ENCODE results near the gene HCRT.

DNA sequence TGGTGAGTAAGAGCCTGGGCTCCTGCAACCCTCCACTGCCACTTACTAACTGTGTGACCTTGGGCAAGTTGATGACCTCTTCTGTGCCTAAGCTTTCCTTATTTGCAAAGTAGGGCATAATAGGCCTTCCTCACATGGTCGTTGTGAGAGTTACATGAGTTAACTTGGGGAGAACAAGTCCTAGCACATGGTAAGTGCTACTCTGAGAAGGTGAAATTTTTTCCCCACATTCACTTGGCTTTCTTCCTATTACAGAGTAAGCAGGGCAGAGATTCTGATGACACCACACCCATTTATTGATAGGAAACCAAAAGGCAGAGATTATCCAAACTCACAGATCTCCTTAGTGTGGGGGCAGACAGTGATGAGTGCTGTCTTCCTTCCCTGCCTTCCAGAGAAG is 5.9 kb downstream of the HCRT start:
- TF ChIP-seq, protein P1, sequence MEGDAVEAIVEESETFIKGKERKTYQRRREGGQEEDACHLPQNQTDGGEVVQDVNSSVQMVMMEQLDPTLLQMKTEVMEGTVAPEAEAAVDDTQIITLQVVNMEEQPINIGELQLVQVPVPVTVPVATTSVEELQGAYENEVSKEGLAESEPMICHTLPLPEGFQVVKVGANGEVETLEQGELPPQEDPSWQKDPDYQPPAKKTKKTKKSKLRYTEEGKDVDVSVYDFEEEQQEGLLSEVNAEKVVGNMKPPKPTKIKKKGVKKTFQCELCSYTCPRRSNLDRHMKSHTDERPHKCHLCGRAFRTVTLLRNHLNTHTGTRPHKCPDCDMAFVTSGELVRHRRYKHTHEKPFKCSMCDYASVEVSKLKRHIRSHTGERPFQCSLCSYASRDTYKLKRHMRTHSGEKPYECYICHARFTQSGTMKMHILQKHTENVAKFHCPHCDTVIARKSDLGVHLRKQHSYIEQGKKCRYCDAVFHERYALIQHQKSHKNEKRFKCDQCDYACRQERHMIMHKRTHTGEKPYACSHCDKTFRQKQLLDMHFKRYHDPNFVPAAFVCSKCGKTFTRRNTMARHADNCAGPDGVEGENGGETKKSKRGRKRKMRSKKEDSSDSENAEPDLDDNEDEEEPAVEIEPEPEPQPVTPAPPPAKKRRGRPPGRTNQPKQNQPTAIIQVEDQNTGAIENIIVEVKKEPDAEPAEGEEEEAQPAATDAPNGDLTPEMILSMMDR (IDR thresholded peaks at IDR 0.05) = no peak
- TF ChIP-seq POLR2A (IDR thresholded peaks at IDR 0.05) = no peak

Measured in uterus (tissue), 2 donors.